ENCODE measurements around the gene UNC13C. TPM values are rescaled to one million over a fixed set of nuclear protein-coding genes. Genes with fewer than 3 reads are reported as not detected.

The UNC13C gene
- total and polyA plus RNA-seq, 7 donors, result 0.51 to 14.4 (median 1.9) TPM; not detected in 1

DNA sequence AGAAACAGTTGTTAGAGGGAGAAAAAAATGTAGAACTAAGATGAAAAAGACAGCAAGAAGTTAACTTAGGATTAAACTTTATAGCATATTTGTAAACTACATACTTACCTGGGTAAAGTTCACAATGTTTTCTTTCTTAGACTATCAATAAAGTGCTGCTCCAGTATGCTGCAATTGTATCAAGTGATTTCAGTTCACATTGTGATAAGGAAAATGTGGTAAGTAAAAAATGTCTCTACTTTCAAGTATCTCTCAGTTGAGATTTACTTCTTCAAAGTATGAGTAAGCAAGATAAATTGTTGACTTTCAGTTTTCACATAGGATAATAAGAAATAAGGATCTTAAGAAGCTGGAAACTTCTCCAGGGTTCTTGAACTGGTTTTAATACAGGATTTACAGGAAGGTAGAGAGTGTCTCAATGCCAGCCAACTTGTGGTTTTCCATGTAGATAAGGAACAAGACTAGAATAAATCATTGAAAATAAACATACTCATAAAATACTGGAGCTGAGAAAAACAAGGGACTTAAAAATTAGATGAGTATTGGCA lies 528.8 kb downstream of the UNC13C start:
- H3K36me3 ChIP-seq (ENCODE audit: insufficient read depth in 1 of 2, low read depth in 1 of 2), result no peaks in the 10 kb centered on the region
- TF ChIP-seq, protein P1, sequence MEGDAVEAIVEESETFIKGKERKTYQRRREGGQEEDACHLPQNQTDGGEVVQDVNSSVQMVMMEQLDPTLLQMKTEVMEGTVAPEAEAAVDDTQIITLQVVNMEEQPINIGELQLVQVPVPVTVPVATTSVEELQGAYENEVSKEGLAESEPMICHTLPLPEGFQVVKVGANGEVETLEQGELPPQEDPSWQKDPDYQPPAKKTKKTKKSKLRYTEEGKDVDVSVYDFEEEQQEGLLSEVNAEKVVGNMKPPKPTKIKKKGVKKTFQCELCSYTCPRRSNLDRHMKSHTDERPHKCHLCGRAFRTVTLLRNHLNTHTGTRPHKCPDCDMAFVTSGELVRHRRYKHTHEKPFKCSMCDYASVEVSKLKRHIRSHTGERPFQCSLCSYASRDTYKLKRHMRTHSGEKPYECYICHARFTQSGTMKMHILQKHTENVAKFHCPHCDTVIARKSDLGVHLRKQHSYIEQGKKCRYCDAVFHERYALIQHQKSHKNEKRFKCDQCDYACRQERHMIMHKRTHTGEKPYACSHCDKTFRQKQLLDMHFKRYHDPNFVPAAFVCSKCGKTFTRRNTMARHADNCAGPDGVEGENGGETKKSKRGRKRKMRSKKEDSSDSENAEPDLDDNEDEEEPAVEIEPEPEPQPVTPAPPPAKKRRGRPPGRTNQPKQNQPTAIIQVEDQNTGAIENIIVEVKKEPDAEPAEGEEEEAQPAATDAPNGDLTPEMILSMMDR (IDR thresholded peaks at IDR 0.05), result no peak
- H3K4me3 ChIP-seq, result no peak overlapping the region
- H3K27ac ChIP-seq, result no peak overlapping the region
- H3K27me3 ChIP-seq (ENCODE audit: insufficient read depth in 3 of 3, low read length in 2 of 3), result no peaks in the 10 kb centered on the region
- H3K9me3 ChIP-seq, result no peaks in the 10 kb centered on the region
- H3K4me1 ChIP-seq, result no peaks in the 10 kb centered on the region
- ATAC-seq (no peak), DNase-seq (no peak)
- intact Hi-C loops (cut with DNase I), result no loop called here

DNA sequence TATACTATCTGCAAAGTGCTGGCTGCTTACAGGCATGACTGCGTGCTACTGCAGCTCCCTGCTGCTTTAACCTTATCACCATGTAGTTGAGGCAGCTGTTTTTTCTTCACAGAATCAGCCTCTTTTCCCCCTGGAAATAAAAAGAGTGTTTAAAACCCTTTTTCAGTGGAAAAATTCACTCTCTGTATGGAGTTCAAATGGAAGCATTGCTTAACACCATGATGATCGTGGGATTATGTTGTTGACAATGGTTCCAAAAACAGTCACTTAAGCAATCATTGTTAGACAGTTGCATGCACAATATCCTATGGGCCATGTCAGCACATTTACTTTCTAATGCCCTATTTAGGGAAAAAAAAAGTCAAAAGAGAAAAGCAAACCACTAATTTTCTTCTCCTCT lies 536.4 kb downstream of the UNC13C start:
- WGBS, 3 donors, result 57 to 66% (median 64%) methylated on average over 2 of the region's 2 CpGs
- Histone ChIP-seq H3K9me3 (no peaks in the 10 kb centered on the region), H3K27me3 (ENCODE audit: insufficient read depth in 3 of 3, low read length in 2 of 3) (no peaks in the 10 kb centered on the region), H3K4me1 (no peaks in the 10 kb centered on the region), H3K27ac (no peak overlapping the region), H3K4me3 (no peak overlapping the region), H3K36me3 (ENCODE audit: insufficient read depth in 1 of 2, low read depth in 1 of 2) (no peaks in the 10 kb centered on the region)
- intact Hi-C loops (cut with DNase I), result no loop called here
- ATAC-seq, result no peak
- no peak for DNase-seq
- TF ChIP-seq, protein P1 (IDR thresholded peaks at IDR 0.05), result no peak

DNA sequence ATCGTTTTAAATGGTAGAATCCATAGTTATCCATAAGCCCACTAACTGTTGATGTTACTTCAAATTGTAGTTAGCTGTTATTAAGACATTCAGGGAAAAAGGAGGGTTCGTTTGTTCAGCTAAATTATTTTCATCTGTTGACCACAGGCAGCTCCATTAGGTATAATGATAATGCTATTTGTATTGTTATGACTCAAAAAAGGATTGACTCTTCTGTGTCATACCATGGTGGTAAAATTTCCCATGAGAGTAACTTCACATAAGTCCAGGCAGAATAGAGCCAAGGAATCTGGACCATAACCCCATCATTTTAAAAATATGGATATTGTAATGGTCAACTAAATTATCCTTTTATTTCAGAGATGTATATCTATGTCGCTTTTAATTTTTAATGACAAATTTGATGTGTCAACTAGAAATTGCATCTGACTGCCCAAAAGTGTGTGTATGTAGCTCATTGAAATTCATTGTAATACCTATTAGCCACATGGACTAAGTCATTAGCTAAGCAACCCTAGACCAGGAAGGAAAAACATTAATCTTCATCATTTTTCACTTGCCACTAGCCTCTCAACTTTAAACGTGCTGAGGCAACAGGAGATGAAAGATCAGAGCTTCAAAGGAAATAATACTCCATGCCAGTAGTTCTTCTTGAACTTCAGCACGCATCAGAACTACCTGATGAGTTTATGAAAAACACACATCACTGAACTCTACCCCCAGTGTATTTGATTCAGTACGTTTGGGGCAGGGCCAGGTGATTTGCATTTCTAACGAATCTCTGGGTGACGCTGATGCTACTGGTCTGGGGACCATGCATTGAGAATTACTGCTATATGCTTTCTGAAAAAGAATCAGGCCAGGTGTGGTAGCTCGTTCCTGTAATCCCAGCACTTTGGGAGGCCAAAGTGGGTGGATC lies 537.7 kb downstream of the UNC13C start:
- H3K4me1 ChIP-seq, result no peaks in the 10 kb centered on the region
- H3K27ac ChIP-seq, result no peak overlapping the region
- H3K27me3 ChIP-seq (ENCODE audit: insufficient read depth in 3 of 3, low read length in 2 of 3), result no peaks in the 10 kb centered on the region
- 61 to 71% (median 65%) methylated on average over 9 of the region's 9 CpGs for WGBS, 3 donors
- no peak for ATAC-seq
- intact Hi-C loops (cut with DNase I), result no loop called here
- no peak for DNase-seq
- TF ChIP-seq, protein P1 (IDR thresholded peaks at IDR 0.05), result no peak
- no peaks in the 10 kb centered on the region for H3K9me3 ChIP-seq
- H3K4me3 ChIP-seq, result no peak overlapping the region
- no peaks in the 10 kb centered on the region for H3K36me3 ChIP-seq (ENCODE audit: insufficient read depth in 1 of 2, low read depth in 1 of 2)

DNA sequence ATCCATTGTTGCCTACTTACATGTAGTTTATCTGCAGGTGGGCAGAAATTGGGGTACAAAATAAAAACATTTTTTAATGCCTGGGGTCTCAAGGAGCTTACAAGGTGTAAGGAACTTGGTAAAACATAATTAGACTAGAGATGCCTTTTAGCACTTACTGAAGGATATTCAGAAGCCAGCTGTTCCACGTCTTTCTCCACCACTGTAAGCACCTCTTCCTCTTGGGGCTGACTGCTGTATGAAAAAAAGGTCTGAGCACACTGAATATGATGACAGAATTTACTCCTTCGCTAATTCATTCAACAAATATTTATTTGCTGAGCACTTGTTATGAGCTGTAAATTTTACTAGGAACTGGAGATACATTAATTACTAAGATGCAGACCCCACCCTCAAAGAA lies 539.1 kb downstream of the UNC13C start:
- no peaks in the 10 kb centered on the region for H3K27me3 ChIP-seq (ENCODE audit: insufficient read depth in 3 of 3, low read length in 2 of 3)
- H3K36me3 ChIP-seq (ENCODE audit: insufficient read depth in 1 of 2, low read depth in 1 of 2), result no peaks in the 10 kb centered on the region
- no peak for DNase-seq
- H3K27ac ChIP-seq, result no peak overlapping the region
- no peaks in the 10 kb centered on the region for H3K9me3 ChIP-seq
- WGBS, 3 donors, result 32 to 45% (median 43%) methylated on average over 2 of the region's 2 CpGs
- H3K4me3 ChIP-seq, result no peak overlapping the region
- TF ChIP-seq, protein P1 (IDR thresholded peaks at IDR 0.05), result no peak
- no peaks in the 10 kb centered on the region for H3K4me1 ChIP-seq
- intact Hi-C loops (cut with DNase I), result no loop called here
- no peak for ATAC-seq
